GM12878 (cell line): Measurements from ENCODE around the gene PLEKHG2. TPM values are rescaled to one million over a fixed set of nuclear protein-coding genes. Genes with fewer than 3 reads are reported as not detected.

Source experiments
- ATAC-seq: fragments of 200-7000 bp; cut with Tn5 transposase; 3 replicates; pipeline ENCODE4 v1.9.1; 2020; ENCODE audit warnings: mild to moderate bottlenecking, moderate library complexity
- BruUV-seq: library from RNA; stranded (reverse); fragments of 400-500 nt; replicated peaks from 2 replicates; lab custom pipeline; 2021; lab: Mats Ljungman, UMichigan
- CTCF ChIA-PET: fragments of 300-600 bp; sonication (Branson Sonifier 250); formaldehyde crosslinking; extraction: SDS; loops from one replicate; lab custom pipeline; 2021; ENCODE audit warnings: inconsistent platforms; lab: Yijun Ruan, JAX
- POLR2A ChIA-PET: fragments of 350-600 bp; formaldehyde crosslinking; extraction: SDS; loops from one replicate; lab custom pipeline; 2021; ENCODE audit warnings: inconsistent platforms; lab: Charles Lee
- RAD21 ChIA-PET: fragments of 300-600 bp; sonication (Branson Sonifier 250); formaldehyde crosslinking; loops from one replicate; lab custom pipeline; 2023; ENCODE audit warnings: antibody characterized with exemption; ENCODE audit not compliant: unreplicated experiment; lab: Charles Lee
- SMC1A ChIA-PET: fragments of 300-600 bp; sonication (Branson Sonifier 250); formaldehyde crosslinking; loops from one replicate; lab custom pipeline; 2023; ENCODE audit not compliant: unreplicated experiment, uncharacterized antibody; lab: Charles Lee
- DNase-seq: peaks from one replicate; pipeline ENCODE4 v3.0.0-alpha.2; 2011; ENCODE audit warnings: low read depth, low spot score
- FAIRE-seq: peaks from 3 replicates; lab custom pipeline; 2011; peaks lifted over from hg19 to GRCh38; lab: Jason Lieb, UNC
- H2AFZ ChIP-seq: 2 replicates; pipeline ENCODE4 v1.6.0; 2011; ENCODE audit warnings: low read depth, low read length, control low read depth; ENCODE audit not compliant: control insufficient read depth
- H3K27ac ChIP-seq: 2 replicates; pipeline ENCODE4 v1.5.1; 2011; ENCODE audit warnings: control low read depth; ENCODE audit not compliant: control insufficient read depth, insufficient read depth
- H3K27me3 ChIP-seq, 2 experiments: replicated peaks in 1 of 2; 2 replicates each; pipeline versions ENCODE4 v1.6.0 to v1.6.1; 2011; ENCODE audit warnings: low read length in 1 of 2; ENCODE audit not compliant: control insufficient read depth in 2 of 2, insufficient read depth in 2 of 2
- H3K36me3 ChIP-seq, 2 experiments: 2 replicates each; pipeline ENCODE4 v1.5.1; 2011; ENCODE audit warnings: low read length in 1 of 2; ENCODE audit not compliant: control insufficient read depth in 2 of 2, insufficient read depth in 2 of 2
- H3K4me1 ChIP-seq: 2 replicates; pipeline ENCODE4 v1.6.1; 2011; ENCODE audit warnings: mild to moderate bottlenecking, low read length, moderate library complexity, mixed read lengths; ENCODE audit not compliant: control insufficient read depth, insufficient read depth
- H3K4me2 ChIP-seq: 2 replicates; pipeline ENCODE4 v1.6.0; 2011; ENCODE audit warnings: control low read depth; ENCODE audit not compliant: control insufficient read depth, insufficient read depth
- H3K4me3 ChIP-seq: fragments of 200-600 bp; sonication (generic); 2 replicates; pipeline ENCODE4 v1.5.1; 2016
- H3K79me2 ChIP-seq: 2 replicates; pipeline ENCODE4 v1.6.0; 2011; ENCODE audit warnings: low read length; ENCODE audit not compliant: control insufficient read depth, insufficient read depth
- H3K9ac ChIP-seq: 2 replicates; pipeline ENCODE4 v1.8.0; 2011; ENCODE audit warnings: low read length, control low read depth, mixed read lengths; ENCODE audit not compliant: control insufficient read depth, insufficient read depth
- H3K9me3 ChIP-seq: replicated peaks from 3 replicates; pipeline ENCODE4 v1.5.1; 2011; ENCODE audit warnings: mild to moderate bottlenecking, low read length; ENCODE audit not compliant: control insufficient read depth, insufficient read depth
- H4K20me1 ChIP-seq: 2 replicates; pipeline ENCODE4 v1.6.0; 2011; ENCODE audit not compliant: control insufficient read depth, insufficient read depth
- ASH2L ChIP-seq: fragments of 300-600, 200-600 bp; sonication (generic); IDR thresholded peaks from 2 replicates; pipeline ENCODE4 v1.6.1; 2017; ENCODE audit warnings: low read depth, mild to moderate bottlenecking, borderline replicate concordance
- BMI1 ChIP-seq: fragments of 450-650 bp; IDR thresholded peaks from 2 replicates; pipeline ENCODE4 v1.6.1; 2016; ENCODE audit warnings: mild to moderate bottlenecking, moderate library complexity, borderline replicate concordance
- CBFB ChIP-seq: IDR thresholded peaks from 2 replicates; pipeline ENCODE4 v1.6.1; 2016; ENCODE audit warnings: antibody characterized with exemption, low read depth
- CHD1 ChIP-seq: IDR thresholded peaks from 2 replicates; pipeline ENCODE4 v1.6.1; 2012; ENCODE audit warnings: low read depth, low read length, improper control_type of control experiment
- ESRRA ChIP-seq: IDR thresholded peaks from 2 replicates; pipeline ENCODE4 v1.6.1; 2012; ENCODE audit warnings: mild to moderate bottlenecking, low read length, improper control_type of control experiment
- HCFC1 ChIP-seq: fragments of 150-350 bp; IDR thresholded peaks from 2 replicates; pipeline ENCODE4 v1.6.1; 2014; ENCODE audit warnings: low read length
- HDAC2 ChIP-seq: fragments of 200-600 bp; sonication (generic); IDR thresholded peaks from 2 replicates; pipeline ENCODE4 v1.6.1; 2017
- KAT2A ChIP-seq: conservative IDR thresholded peaks from 2 replicates; pipeline ENCODE4 v1.6.1; 2011; ENCODE audit warnings: low read depth, low read length; ENCODE audit not compliant: control insufficient read depth
- MAX ChIP-seq: IDR thresholded peaks from 2 replicates; pipeline ENCODE4 v1.6.1; 2012; ENCODE audit warnings: low read depth, low read length, improper control_type of control experiment
- MXI1 ChIP-seq: fragments of 150-350 bp; IDR thresholded peaks from 2 replicates; pipeline ENCODE4 v1.6.1; 2011; ENCODE audit warnings: low read depth, mild to moderate bottlenecking, inconsistent platforms, low read length, improper control_type of control experiment
- MYB ChIP-seq: fragments of 150-350 bp; IDR thresholded peaks from 2 replicates; pipeline ENCODE4 v1.6.1; 2014; ENCODE audit warnings: mild to moderate bottlenecking, low read depth, low read length, borderline replicate concordance
- NR2C1 ChIP-seq: fragments of 450-650 bp; IDR thresholded peaks from 2 replicates; pipeline ENCODE4 v1.6.1; 2017; ENCODE audit warnings: antibody characterized with exemption, mild to moderate bottlenecking, moderate library complexity
- PML ChIP-seq: IDR thresholded peaks from 2 replicates; pipeline ENCODE4 v1.6.1; 2012; ENCODE audit warnings: low read length, inconsistent platforms
- POLR2A ChIP-seq: IDR thresholded peaks from 2 replicates; pipeline ENCODE4 v1.6.1; 2011; ENCODE audit warnings: low read depth, mild to moderate bottlenecking, low read length
- SIN3A ChIP-seq: IDR thresholded peaks from 2 replicates; pipeline ENCODE4 v1.6.1; 2012; ENCODE audit warnings: low read depth, low read length, improper control_type of control experiment
- SMAD1 ChIP-seq: fragments of 450-650 bp; IDR thresholded peaks from 2 replicates; pipeline ENCODE4 v1.6.1; 2018; ENCODE audit warnings: mild to moderate bottlenecking, low read depth; ENCODE audit not compliant: partially characterized antibody
- SMARCA5 ChIP-seq: fragments of 450-650 bp; IDR thresholded peaks from 2 replicates; pipeline ENCODE4 v1.6.1; 2017; ENCODE audit warnings: mild to moderate bottlenecking
- TCF7 ChIP-seq: IDR thresholded peaks from 2 replicates; pipeline ENCODE4 v1.6.1; 2014; ENCODE audit warnings: antibody characterized with exemption, borderline replicate concordance
- USF2 ChIP-seq: IDR thresholded peaks from 2 replicates; pipeline ENCODE4 v1.6.1; 2011; ENCODE audit warnings: low read depth, low read length, improper control_type of control experiment, borderline replicate concordance
- YY1 ChIP-seq: IDR thresholded peaks from 2 replicates; pipeline ENCODE4 v1.6.1; 2011; ENCODE audit warnings: low read depth, mild to moderate bottlenecking, low read length
- ZBTB40 ChIP-seq: fragments of 450-650 bp; IDR thresholded peaks from 2 replicates; pipeline ENCODE4 v1.6.1; 2016; ENCODE audit warnings: mild to moderate bottlenecking, moderate library complexity, borderline replicate concordance
- ZNF24 ChIP-seq: fragments of 450-650 bp; IDR thresholded peaks from 2 replicates; pipeline ENCODE4 v1.6.1; 2017; ENCODE audit warnings: antibody characterized with exemption, mild to moderate bottlenecking
- ZNF274 ChIP-seq: IDR thresholded peaks from one replicate; pipeline ENCODE4 v1.8.0; 2011; ENCODE audit not compliant: insufficient read length, insufficient read depth
- ZSCAN29 ChIP-seq: fragments of 450-650 bp; IDR thresholded peaks from 2 replicates; pipeline ENCODE4 v1.6.1; 2017; ENCODE audit warnings: mild to moderate bottlenecking, moderate library complexity
- WGBS: methylation state at CpG from one replicate; pipeline ENCODE4 v1.1.6; 2016; ENCODE audit warnings: low lambda C conversion rate; ENCODE audit not compliant: insufficient replicate concordance, insufficient coverage; ENCODE audit errors: missing lambda C conversion rate; 5-methylcytosine and 5-hydroxymethylcytosine counted together
- in situ Hi-C: fragments of 300-500 bp; cut with MboI; formaldehyde crosslinking; loops from 9 replicates; pipeline ENCODE4 v1.14.3; 2018; ENCODE audit warnings: mixed read lengths
- intact Hi-C: fragments of 100-400 bp; cut with micrococcal nuclease; formaldehyde crosslinking; loops from one replicate; pipeline ENCODE4 v1.14.2; 2022; ENCODE audit not compliant: unreplicated experiment
- polyA plus RNA-seq, 11 experiments: library from polyadenylated mRNA; depleted of rRNA in 4 of 11; unstranded in 6 of 11; stranded (reverse) in 5 of 11; fragments of >200 nt; fragmentation: Nextera tagmentation in 4 of 11; fragmentation: Illumina TruSeq in 1 of 11; extraction: Ambion mirVana in 4 of 11; extraction: Trizol in 1 of 11; gene quantifications; 1 replicate in 1 of 11; 2 replicates in 10 of 11; pipeline versions ENCODE4 v1.2.1 to v1.2.3, GENCODE V29; 2011 to 2016; ENCODE audit warnings: inconsistent platforms in 2 of 11, missing spikeins in 2 of 11, low read depth in 1 of 11
- total RNA-seq, 4 experiments: library from RNA; depleted of rRNA in 3 of 4; stranded (reverse); fragments of >200 nt in 3 of 4; fragmentation: Illumina TruSeq in 1 of 4; extraction: Trizol in 1 of 4; gene quantifications; 2 replicates each; pipeline versions ENCODE4 v1.2.1 to v1.2.3, GENCODE V29; 2013 to 2021

The PLEKHG2 gene
- total and polyA plus RNA-seq, 10 of the 15 experiments (the other 5 are each of a cell fraction or from before 2014, with no cell fraction given): 3.0 to 62.5 (median 17.2) TPM

DNA sequence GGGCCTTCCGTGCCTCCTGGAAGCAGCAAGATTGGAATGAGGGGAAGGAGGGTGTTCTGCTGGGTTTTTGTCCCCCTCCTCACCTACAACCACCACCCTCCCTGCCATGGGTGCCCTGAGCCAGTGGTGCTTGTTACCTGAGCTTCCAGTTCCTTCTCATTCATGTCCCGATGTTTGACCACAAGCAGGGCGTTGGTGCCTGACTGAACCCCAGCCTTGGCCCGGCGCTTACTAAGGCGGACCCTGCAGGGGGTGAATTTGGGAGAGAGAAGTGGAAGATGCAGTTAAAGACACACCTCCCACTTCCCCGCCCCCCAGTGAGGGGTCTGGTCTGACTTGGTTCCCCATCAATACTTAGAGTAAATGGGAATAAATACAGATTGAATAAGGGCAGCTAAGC is 25.9 kb upstream of the PLEKHG2 start (continued):
- TF ChIP-seq TCF7 (no peak), HDAC2 (no peak), CBFB (no peak), PML (no peak), BMI1 (no peak), ZBTB40 (no peak)

- no peak overlapping the region for H3K9ac ChIP-seq
- RAD21 ChIA-PET: no interaction called here
- in situ Hi-C loops: no loop called here
- H3K79me2 ChIP-seq: peaks cover 28% of the 10 kb centered on the region
- H4K20me1 ChIP-seq: no peaks in the 10 kb centered on the region
- BruUV-seq: TSS peak; percentile 71
- H3K27me3 ChIP-seq: no peaks in the 10 kb centered on the region
- no peak overlapping the region for H2AFZ ChIP-seq
- H3K9me3 ChIP-seq: no peaks in the 10 kb centered on the region
- no peak for DNase-seq
- SMC1A ChIA-PET: no interaction called here
- no peak for ATAC-seq
- no peak overlapping the region for H3K4me3 ChIP-seq
- CTCF ChIA-PET: interaction anchor here (0.5 kb wide), 1 partner anchor 119 kb away, joined by 5 read pairs; no protein-coding TSS in a partner anchor
- no peak overlapping the region for H3K4me2 ChIP-seq
- H3K4me1 ChIP-seq: peaks cover 10% of the 10 kb centered on the region
- no peak overlapping the region for H3K27ac ChIP-seq
- intact Hi-C loops: no loop called here
- H3K36me3 ChIP-seq: peaks cover 5 to 28% of the 10 kb centered on the region in 2 experiments
- FAIRE-seq: no peak
- POLR2A ChIA-PET: no interaction called here
- WGBS: 95% methylated on average over 5 of the region's 5 CpGs
- TF ChIP-seq HCFC1 (no peak), SMARCA5 (no peak), MXI1 (no peak), ZNF274 (no peak), CHD1 (no peak), KAT2A (no peak), ZNF24 (no peak), ZSCAN29 (no peak), MAX (no peak), NR2C1 (no peak), ASH2L (no peak), ESRRA (no peak), USF2 (no peak), MYB (no peak), POLR2A (no peak), YY1 (no peak), SMAD1 (no peak), SIN3A (no peak)
Measured at GRCh38 chr19:39388657-39389056, 23.8 kb upstream of the PLEKHG2 start.
